Astrocyte (in vitro differentiated cells and primary cell): Measurements from ENCODE around the gene MACROH2A1. TPM values are rescaled to one million over a fixed set of nuclear protein-coding genes. Genes with fewer than 3 reads are reported as not detected.

Experiments
- DNase-seq: peaks from one replicate; pipeline ENCODE4 v3.0.0-alpha.2; 2010; ENCODE audit warnings: low read depth
- FAIRE-seq: peaks from 2 replicates; lab custom pipeline; 2011; peaks lifted over from hg19 to GRCh38; lab: Jason Lieb, UNC
- H2AFZ ChIP-seq: 2 replicates; pipeline ENCODE4 v1.6.0; 2012; ENCODE audit warnings: low read depth, low read length, inconsistent platforms
- H3K27ac ChIP-seq: 2 replicates; pipeline ENCODE4 v1.5.1; 2011; ENCODE audit warnings: low read depth, low read length, inconsistent platforms
- H3K27me3 ChIP-seq: 2 replicates; pipeline ENCODE4 v1.6.0; 2011; ENCODE audit warnings: low read length, inconsistent platforms; ENCODE audit not compliant: insufficient read depth
- H3K36me3 ChIP-seq: 2 replicates; pipeline ENCODE4 v1.5.1; 2011; ENCODE audit warnings: low read length, inconsistent platforms; ENCODE audit not compliant: insufficient read depth
- H3K4me1 ChIP-seq: 2 replicates; pipeline ENCODE4 v1.5.1; 2011; ENCODE audit warnings: low read length, inconsistent platforms; ENCODE audit not compliant: insufficient read depth
- H3K4me2 ChIP-seq: 2 replicates; pipeline ENCODE4 v1.6.0; 2012; ENCODE audit warnings: low read length, inconsistent platforms
- H3K4me3 ChIP-seq: 2 replicates; pipeline ENCODE4 v1.5.1; 2011; ENCODE audit warnings: low read depth, mild to moderate bottlenecking, low read length, inconsistent platforms; ENCODE audit not compliant: insufficient read depth
- H3K79me2 ChIP-seq: 2 replicates; pipeline ENCODE4 v1.6.0; 2012; ENCODE audit warnings: mild to moderate bottlenecking, low read length, inconsistent platforms; ENCODE audit not compliant: insufficient read depth
- H3K9ac ChIP-seq: 2 replicates; pipeline ENCODE4 v1.6.0; 2012; ENCODE audit warnings: mild to moderate bottlenecking, low read length, inconsistent platforms
- H3K9me3 ChIP-seq: 2 replicates; pipeline ENCODE4 v1.5.1; 2012; ENCODE audit warnings: low read depth, mild to moderate bottlenecking, low read length, inconsistent platforms; ENCODE audit not compliant: insufficient read depth
- H4K20me1 ChIP-seq: 2 replicates; pipeline ENCODE4 v1.6.0; 2012; ENCODE audit warnings: low read length, inconsistent platforms; ENCODE audit not compliant: insufficient read depth
- H3K27ac Mint-ChIP-seq: one replicate; pipeline ENCODE4 v1.8.0; 2021; ENCODE audit warnings: mild to moderate bottlenecking, mixed read lengths; ENCODE audit not compliant: unreplicated experiment
- H3K27me3 Mint-ChIP-seq: one replicate; pipeline ENCODE4 v1.8.0; 2021; ENCODE audit warnings: low read depth, mixed read lengths; ENCODE audit not compliant: unreplicated experiment
- H3K36me3 Mint-ChIP-seq: one replicate; pipeline ENCODE4 v1.8.0; 2021; ENCODE audit warnings: low read depth, mixed read lengths; ENCODE audit not compliant: unreplicated experiment
- H3K4me1 Mint-ChIP-seq: one replicate; pipeline ENCODE4 v1.8.0; 2021; ENCODE audit warnings: low read depth, mixed read lengths; ENCODE audit not compliant: unreplicated experiment
- H3K4me3 Mint-ChIP-seq: one replicate; pipeline ENCODE4 v1.8.0; 2021; ENCODE audit warnings: mild to moderate bottlenecking, moderate library complexity, mixed read lengths; ENCODE audit not compliant: unreplicated experiment
- H3K9me3 Mint-ChIP-seq: one replicate; pipeline ENCODE4 v1.8.0; 2021; ENCODE audit warnings: mild to moderate bottlenecking, mixed read lengths; ENCODE audit not compliant: unreplicated experiment
- CTCF ChIP-seq: IDR thresholded peaks from 2 replicates; pipeline ENCODE4 v1.5.1; 2011; ENCODE audit warnings: low read depth, mild to moderate bottlenecking, inconsistent platforms, low read length, moderate library complexity; ENCODE audit not compliant: insufficient read depth
- EZH2 ChIP-seq: IDR thresholded peaks from 2 replicates; pipeline ENCODE4 v1.6.1; 2012; ENCODE audit warnings: mild to moderate bottlenecking, low read length, inconsistent platforms; ENCODE audit not compliant: insufficient read depth
- total RNA-seq: library from RNA; stranded (reverse); gene quantifications from 2 replicates; pipeline ENCODE4 v1.2.1, GENCODE V29; 2021

Gene MACROH2A1
- total RNA-seq, 1 donor from 2014 or later: 143 TPM

GRCh38 chr5:135289651-135290050, 109.4 kb downstream of the MACROH2A1 start:
- Mint-ChIP-seq H3K27ac (no peak overlapping the region), H3K4me1 (no peaks in the 10 kb centered on the region), H3K36me3 (no peaks in the 10 kb centered on the region), H3K4me3 (no peak overlapping the region), H3K9me3 (no peaks in the 10 kb centered on the region), H3K27me3 (peaks cover 4% of the 10 kb centered on the region)
- no peak overlapping the region for H3K4me2 ChIP-seq
- no peaks in the 10 kb centered on the region for H3K4me1 ChIP-seq
- H3K9ac ChIP-seq: no peak overlapping the region
- TF ChIP-seq CTCF: no peak
- TF ChIP-seq EZH2: no peak
- H3K36me3 ChIP-seq: no peaks in the 10 kb centered on the region
- H3K79me2 ChIP-seq: no peaks in the 10 kb centered on the region
- H3K27me3 ChIP-seq: no peaks in the 10 kb centered on the region
- FAIRE-seq (no peak), DNase-seq (no peak)
- H2AFZ ChIP-seq: no peak overlapping the region
- no peaks in the 10 kb centered on the region for H4K20me1 ChIP-seq
- H3K4me3 ChIP-seq: no peak overlapping the region
- no peak overlapping the region for H3K27ac ChIP-seq
- H3K9me3 ChIP-seq: no peaks in the 10 kb centered on the region

GRCh38 chr5:135287551-135287950, 111.5 kb downstream of the MACROH2A1 start:
- Histone ChIP-seq H3K36me3 (no peaks in the 10 kb centered on the region), H3K4me1 (no peaks in the 10 kb centered on the region), H3K9me3 (no peaks in the 10 kb centered on the region), H3K79me2 (no peaks in the 10 kb centered on the region), H3K27ac (no peak overlapping the region), H4K20me1 (no peaks in the 10 kb centered on the region), H3K9ac (no peak overlapping the region), H2AFZ (no peak overlapping the region), H3K4me3 (no peak overlapping the region), H3K27me3 (no peaks in the 10 kb centered on the region), H3K4me2 (no peak overlapping the region)
- Mint-ChIP-seq H3K27ac (no peak overlapping the region), H3K27me3 (peaks cover 4% of the 10 kb centered on the region), H3K4me3 (no peak overlapping the region), H3K36me3 (no peaks in the 10 kb centered on the region), H3K9me3 (no peaks in the 10 kb centered on the region), H3K4me1 (no peaks in the 10 kb centered on the region)
- DNase-seq (no peak), FAIRE-seq (no peak)
- TF ChIP-seq CTCF (no peak), EZH2 (no peak)

Other genes with a start within 250 kb of the MACROH2A1 start
- not detected in 2 replicates for gene DCANP1, start 48.1 kb upstream of the MACROH2A1 start, total RNA-seq
- not detected in 2 replicates for gene TIFAB, start 53.1 kb upstream of the MACROH2A1 start, total RNA-seq
- not detected in 2 replicates for gene NEUROG1, start 136.7 kb upstream of the MACROH2A1 start, total RNA-seq
- gene CXCL14, start 179.8 kb upstream of the MACROH2A1 start, total RNA-seq: 0.53 and 1.0 TPM in 2 replicates